SK-N-MC (cell line): ENCODE results near the gene PGM2L1.
A peak's percentile ranks its signal among the peaks of the same experiment; 100 is the strongest.

Experiments used
- DNase-seq: peaks from one replicate; pipeline ENCODE4 v3.0.0-alpha.2; 2011; ENCODE audit warnings: low read depth, low spot score
- H3K27ac ChIP-seq: fragments of 200-600 bp; sonication (generic); 2 replicates; pipeline ENCODE4 v1.5.1; 2016; ENCODE audit warnings: mixed run types
- H3K36me3 ChIP-seq: fragments of 200-600 bp; sonication (generic); 2 replicates; pipeline ENCODE4 v1.6.1; 2017; ENCODE audit warnings: antibody characterized with exemption, low read length, mixed read lengths; ENCODE audit not compliant: insufficient read depth
- H3K4me3 ChIP-seq: fragments of 200-600 bp; sonication (generic); 2 replicates; pipeline ENCODE4 v1.5.1; 2016
- H3K9ac ChIP-seq: fragments of 200-600 bp; sonication (generic); 2 replicates; pipeline ENCODE4 v1.8.0; 2017; ENCODE audit warnings: mixed run types, mixed read lengths; ENCODE audit not compliant: insufficient read length
- H3K9me3 ChIP-seq: fragments of 200-600 bp; sonication (generic); 2 replicates; pipeline ENCODE4 v1.6.1; 2017; ENCODE audit warnings: low read depth, mild to moderate bottlenecking, antibody characterized with exemption, low read length, moderate library complexity, mixed read lengths
- EZH2 ChIP-seq: fragments of 200-600 bp; sonication (generic); IDR thresholded peaks from one replicate; pipeline ENCODE4 v1.6.1; 2017; ENCODE audit warnings: antibody characterized with exemption
- FOXP2 ChIP-seq: optimal IDR thresholded peaks from 2 replicates; pipeline ENCODE3; 2011; ENCODE audit warnings: mild to moderate bottlenecking, moderate library complexity; ENCODE audit not compliant: insufficient read depth; ENCODE audit errors: extremely low read length, control extremely low read depth
- POLR2AphosphoS5 ChIP-seq: IDR thresholded peaks from 2 replicates; pipeline ENCODE4 v1.6.1; 2012; ENCODE audit warnings: mild to moderate bottlenecking, low read depth, low read length, borderline replicate concordance

PGM2L1 gene

GRCh38 chr11:74312326-74312725 lies 85.9 kb downstream of the PGM2L1 start:
- no peak for TF ChIP-seq FOXP2
- no peak for TF ChIP-seq EZH2
- no peak for TF ChIP-seq POLR2AphosphoS5
- peaks cover 3% of the 10 kb centered on the region; the same call in 1 of the 2 replicates for H3K9me3 ChIP-seq
- H3K9ac ChIP-seq, result no peak overlapping the region
- no peak for DNase-seq
- H3K36me3 ChIP-seq, result no peaks in the 10 kb centered on the region
- no peak overlapping the region for H3K4me3 ChIP-seq
- H3K27ac ChIP-seq, result no peak overlapping the region

GRCh38 chr11:74311352-74311926 lies 86.8 kb downstream of the PGM2L1 start, which contains the start of gene P4HA3:
Gene P4HA3, minus strand, starts transcription at chr11:74311640. Its CDS starts 29 bp downstream, at chr11:74311611.
- Histone ChIP-seq H3K36me3 (no peaks in the 10 kb centered on the region), H3K9me3 (no peaks in the 10 kb centered on the region), H3K9ac (no peak within 1 kb of the TSS), H3K27ac (no peak within 1 kb of the TSS), H3K4me3 (peak within 1 kb of the TSS; percentile 64)
- no peak for DNase-seq
- TF ChIP-seq POLR2AphosphoS5 (no peak), FOXP2 (no peak), EZH2 (no peak)

GRCh38 chr11:74310857-74311256 lies 87.4 kb downstream of the PGM2L1 start:
- no peak for DNase-seq
- Histone ChIP-seq H3K27ac (no peak overlapping the region), H3K9me3 (no peaks in the 10 kb centered on the region), H3K4me3 (peak overlapping the region; percentile 64), H3K9ac (no peak overlapping the region), H3K36me3 (no peaks in the 10 kb centered on the region)
- TF ChIP-seq FOXP2 (no peak), POLR2AphosphoS5 (no peak), EZH2 (no peak)

GRCh38 chr11:74307434-74307833 lies 90.8 kb downstream of the PGM2L1 start:
- DNase-seq, result peak; percentile 58
- Histone ChIP-seq H3K9ac (no peak overlapping the region), H3K36me3 (no peaks in the 10 kb centered on the region), H3K9me3 (no peaks in the 10 kb centered on the region), H3K27ac (no peak overlapping the region), H3K4me3 (no peak overlapping the region)
- TF ChIP-seq FOXP2, result no peak
- no peak for TF ChIP-seq POLR2AphosphoS5
- no peak for TF ChIP-seq EZH2

DNA sequence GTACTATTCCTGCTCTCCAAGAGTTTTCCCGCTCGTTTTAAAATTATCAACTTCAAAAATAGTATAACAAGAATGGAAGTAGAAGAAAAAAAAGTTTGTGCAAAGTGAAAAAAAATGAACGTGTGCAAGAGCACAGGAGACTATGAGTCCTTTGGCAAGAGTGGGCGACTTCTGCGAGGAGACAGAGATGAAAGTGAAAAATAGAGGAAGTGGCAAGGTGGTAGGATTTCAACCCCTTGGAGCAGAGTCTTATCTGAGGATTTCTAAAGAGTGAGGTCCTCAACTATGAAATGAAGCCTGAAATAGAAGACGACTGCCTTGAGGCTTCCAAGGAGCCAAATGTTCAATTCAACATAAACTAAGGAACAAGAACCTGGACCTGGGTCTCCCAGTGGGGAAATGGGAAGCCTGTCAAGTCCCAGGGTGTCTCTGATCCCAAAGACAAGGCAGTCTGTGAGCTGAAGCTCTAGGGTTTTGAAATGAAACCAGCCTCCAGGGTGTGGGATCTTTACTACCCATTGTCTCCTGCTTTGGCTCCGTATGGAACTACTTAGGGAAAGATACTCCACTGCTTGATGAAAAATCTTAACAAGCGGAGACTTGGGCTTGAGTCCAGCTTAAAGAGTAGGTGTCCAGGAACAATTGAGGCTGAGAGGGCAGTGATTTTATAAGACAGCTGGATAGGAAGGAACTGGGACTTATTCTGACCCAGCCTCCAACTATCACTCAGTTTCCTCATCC lies 91.6 kb downstream of the PGM2L1 start:
- H3K27ac ChIP-seq, result no peak overlapping the region
- H3K9ac ChIP-seq, result no peak overlapping the region
- TF ChIP-seq POLR2AphosphoS5 (no peak), EZH2 (no peak), FOXP2 (no peak)
- peak overlapping the region; percentile 3; the same call in 1 of the 2 replicates for H3K4me3 ChIP-seq
- H3K36me3 ChIP-seq, result no peaks in the 10 kb centered on the region
- no peak for DNase-seq
- no peaks in the 10 kb centered on the region for H3K9me3 ChIP-seq

DNA sequence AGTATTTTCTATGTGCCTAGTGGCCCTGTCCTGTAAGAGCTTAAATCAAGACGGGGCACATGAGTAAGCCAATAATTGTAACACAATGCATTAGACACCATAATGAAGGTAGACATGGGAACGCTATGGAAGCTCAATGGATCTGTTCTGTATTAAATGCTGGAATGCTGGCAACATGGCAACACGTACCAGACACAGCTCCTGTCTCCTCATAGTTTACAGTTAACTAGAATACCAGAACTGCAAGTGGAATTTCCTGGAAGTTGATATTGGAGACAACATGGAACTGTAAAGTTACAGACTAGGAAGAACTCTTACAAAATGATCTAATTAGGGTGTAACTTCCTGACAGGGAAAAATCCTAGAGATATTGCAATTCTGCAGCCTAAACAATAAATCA lies 99.2 kb downstream of the PGM2L1 start:
- Histone ChIP-seq H3K4me3 (no peak overlapping the region), H3K27ac (no peak overlapping the region), H3K36me3 (no peaks in the 10 kb centered on the region), H3K9me3 (no peaks in the 10 kb centered on the region), H3K9ac (no peak overlapping the region)
- no peak for DNase-seq
- no peak for TF ChIP-seq FOXP2
- TF ChIP-seq POLR2AphosphoS5, result no peak
- no peak for TF ChIP-seq EZH2

DNA sequence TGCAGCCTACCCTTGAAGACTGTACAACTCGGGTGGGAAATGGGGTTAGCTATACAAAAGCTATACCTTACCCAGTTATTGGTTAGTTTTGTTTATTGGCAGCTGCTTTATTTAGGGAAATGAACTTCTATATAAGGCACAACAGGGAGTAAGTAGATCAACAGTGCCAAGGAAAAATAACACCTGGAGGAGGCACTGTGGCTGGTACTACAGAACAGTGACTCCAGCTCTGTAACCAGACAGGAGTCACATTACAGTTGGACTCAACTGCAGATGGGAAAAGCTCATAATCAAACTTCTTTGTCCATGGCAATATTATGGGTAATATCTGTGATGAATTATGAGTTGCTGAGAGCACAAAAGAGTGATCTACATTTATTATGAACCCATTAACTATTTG lies 100.7 kb downstream of the PGM2L1 start:
- no peak for DNase-seq

DNA sequence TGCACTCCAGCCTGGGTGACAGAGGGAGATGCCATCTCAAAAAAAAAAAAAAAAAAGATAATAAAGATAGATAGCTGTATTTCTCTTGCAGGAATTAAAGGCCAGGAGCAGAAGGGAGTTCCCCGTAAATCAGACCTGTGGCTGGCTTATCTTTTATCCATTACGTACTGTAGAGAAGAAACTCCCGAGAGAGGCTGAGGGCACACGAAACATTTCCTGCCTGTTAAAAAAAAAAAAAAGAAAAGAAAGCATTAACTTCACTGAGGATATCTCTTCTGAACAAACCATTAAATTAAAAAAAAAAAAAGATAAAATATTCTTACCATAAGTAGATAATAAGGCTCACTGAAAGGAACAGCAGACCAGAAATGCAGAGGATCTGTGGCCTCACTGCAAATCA lies 109.3 kb downstream of the PGM2L1 start:
- no peak for TF ChIP-seq FOXP2
- TF ChIP-seq POLR2AphosphoS5, result no peak
- no peak for TF ChIP-seq EZH2
- no peaks in the 10 kb centered on the region for H3K36me3 ChIP-seq
- no peak overlapping the region; the same call in 1 of the 2 replicates for H3K27ac ChIP-seq
- DNase-seq, result no peak
- no peaks in the 10 kb centered on the region for H3K9me3 ChIP-seq
- H3K4me3 ChIP-seq, result no peak overlapping the region
- H3K9ac ChIP-seq, result no peak overlapping the region

More for the DNA sequence above, 100.7 kb downstream of the PGM2L1 start:
- no peak overlapping the region for H3K9ac ChIP-seq
- no peak overlapping the region for H3K4me3 ChIP-seq
- TF ChIP-seq FOXP2 (no peak), EZH2 (no peak), POLR2AphosphoS5 (no peak)
- no peaks in the 10 kb centered on the region for H3K9me3 ChIP-seq
- no peaks in the 10 kb centered on the region for H3K36me3 ChIP-seq
- H3K27ac ChIP-seq, result no peak overlapping the region
